CD14-positive monocyte (primary cell): ENCODE data around the gene TMEM191C. TPM values are rescaled to one million over a fixed set of nuclear protein-coding genes. Genes with fewer than 3 reads are reported as not detected.

Source experiments
- DNase-seq, 3 donors: peaks; one replicate each; pipeline ENCODE4 v3.0.0-alpha.2; 2011 to 2022
- H2AFZ ChIP-seq: 2 replicates; pipeline ENCODE4 v1.6.0; 2012; ENCODE audit warnings: mild to moderate bottlenecking, low read depth, low read length, inconsistent platforms; ENCODE audit not compliant: insufficient read depth, poor library complexity, severe bottlenecking
- H3K27ac ChIP-seq, 2 donors: 1 replicate in 1 of 2; 2 replicates in 1 of 2; pipeline ENCODE4 v1.5.1; 2012 to 2013; ENCODE audit warnings: low read length in 2 of 2, control low read depth in 1 of 2, inconsistent platforms in 1 of 2, low read depth in 1 of 2, mild to moderate bottlenecking in 1 of 2
- H3K27me3 ChIP-seq, 2 donors: one replicate each; pipeline versions ENCODE4 v1.6.0 to v1.6.1; 2011 to 2013; ENCODE audit warnings: low read length in 2 of 2; ENCODE audit not compliant: control insufficient read depth in 2 of 2, insufficient read depth in 2 of 2
- H3K36me3 ChIP-seq, 2 donors: replicated peaks in 1 of 2; 1 replicate in 1 of 2; 2 replicates in 1 of 2; pipeline versions ENCODE4 v1.5.1 to v1.6.1; 2012 to 2013; ENCODE audit warnings: low read length in 2 of 2, control low read depth in 1 of 2, inconsistent platforms in 1 of 2, mild to moderate bottlenecking in 1 of 2; ENCODE audit not compliant: insufficient read depth in 2 of 2, control insufficient read depth in 1 of 2
- H3K4me1 ChIP-seq, 2 donors: 1 replicate in 1 of 2; 2 replicates in 1 of 2; pipeline versions ENCODE4 v1.5.1 to v1.6.1; 2012 to 2013; ENCODE audit warnings: low read length in 2 of 2, control low read depth in 1 of 2, inconsistent platforms in 1 of 2, mild to moderate bottlenecking in 1 of 2, moderate library complexity in 1 of 2; ENCODE audit not compliant: insufficient read depth in 2 of 2, control insufficient read depth in 1 of 2
- H3K4me2 ChIP-seq: replicated peaks from 2 replicates; pipeline ENCODE3; 2012; ENCODE audit warnings: low read length, moderate library complexity, mild to moderate bottlenecking; ENCODE audit not compliant: poor library complexity, severe bottlenecking; ENCODE audit errors: extremely low read depth
- H3K4me3 ChIP-seq, 3 experiments: fragments of 200-600 bp in 1 of 3; sonication (generic) in 1 of 3; replicated peaks in 1 of 3; 1 replicate in 2 of 3; 2 replicates in 1 of 3; pipeline ENCODE4 v1.5.1; 2011 to 2013; ENCODE audit warnings: low read length in 3 of 3, mild to moderate bottlenecking in 3 of 3, control low read depth in 2 of 3, low read depth in 2 of 3, inconsistent platforms in 1 of 3, moderate library complexity in 1 of 3
- H3K79me2 ChIP-seq: 2 replicates; pipeline ENCODE4 v1.6.0; 2012; ENCODE audit warnings: mild to moderate bottlenecking, control low read depth, inconsistent platforms, low read length, moderate library complexity; ENCODE audit not compliant: insufficient read depth
- H3K9ac ChIP-seq: 2 replicates; pipeline ENCODE4 v1.6.0; 2017; ENCODE audit warnings: low read length, mild to moderate bottlenecking; ENCODE audit not compliant: insufficient read depth, poor library complexity, severe bottlenecking
- H3K9me3 ChIP-seq, 2 donors: replicated peaks in 1 of 2; 1 replicate in 1 of 2; 2 replicates in 1 of 2; pipeline versions ENCODE4 v1.5.1 to v1.6.1; 2012 to 2013; ENCODE audit warnings: low read length in 2 of 2, control low read depth in 1 of 2; ENCODE audit not compliant: control insufficient read depth in 1 of 2, insufficient read depth in 1 of 2
- H4K20me1 ChIP-seq: 2 replicates; pipeline ENCODE4 v1.6.0; 2012; ENCODE audit warnings: mild to moderate bottlenecking, low read length, control low read depth, moderate library complexity; ENCODE audit not compliant: insufficient read depth
- H3K27ac Mint-ChIP-seq, 7 donors: one replicate each; pipeline ENCODE4 v1.8.0; 2020; ENCODE audit warnings: mild to moderate bottlenecking in 7 of 7, mixed read lengths in 7 of 7, moderate library complexity in 6 of 7, inconsistent platforms in 2 of 7
- H3K27me3 Mint-ChIP-seq, 3 donors: one replicate each; pipeline ENCODE4 v1.8.0; 2021 to 2022; ENCODE audit warnings: low read depth in 3 of 3, mild to moderate bottlenecking in 3 of 3, mixed read lengths in 3 of 3, moderate library complexity in 3 of 3, inconsistent platforms in 1 of 3
- H3K36me3 Mint-ChIP-seq, 2 donors: one replicate each; pipeline ENCODE4 v1.8.0; 2020; ENCODE audit warnings: mixed read lengths in 2 of 2, inconsistent platforms in 1 of 2, mild to moderate bottlenecking in 1 of 2
- H3K4me1 Mint-ChIP-seq: one replicate; pipeline ENCODE4 v1.8.0; 2020; ENCODE audit warnings: mild to moderate bottlenecking, mixed read lengths
- H3K4me3 Mint-ChIP-seq, 2 donors: one replicate each; pipeline ENCODE4 v1.8.0; 2020; ENCODE audit warnings: mild to moderate bottlenecking in 2 of 2, mixed read lengths in 2 of 2, moderate library complexity in 1 of 2
- H3K9me3 Mint-ChIP-seq, 7 donors: one replicate each; pipeline ENCODE4 v1.8.0; 2020 to 2022; ENCODE audit warnings: mixed read lengths in 7 of 7, mild to moderate bottlenecking in 6 of 7, moderate library complexity in 6 of 7, inconsistent platforms in 2 of 7
- CTCF ChIP-seq: fragments of 200-600 bp; IDR thresholded peaks from one replicate; pipeline ENCODE4 v1.8.0; 2022; ENCODE audit warnings: antibody characterized with exemption, mild to moderate bottlenecking
- WGBS: methylation state at CpG from one replicate; pipeline ENCODE4 v1.1.5; 2013; ENCODE audit warnings: missing lambda C conversion rate; ENCODE audit not compliant: insufficient coverage; 5-methylcytosine and 5-hydroxymethylcytosine counted together
- intact Hi-C, 2 donors: fragments of 100-400 bp; cut with micrococcal nuclease; formaldehyde crosslinking; loops; one replicate each; pipeline versions ENCODE4 v1.15.0 to v1.15.1; 2023
- polyA plus RNA-seq, 3 donors: library from polyadenylated mRNA; depleted of rRNA in 1 of 3; unstranded in 2 of 3; stranded (reverse) in 1 of 3; fragments of 300-500 nt in 2 of 3; fragments of >200 nt in 1 of 3; fragmentation: Illumina TruSeq in 2 of 3; gene quantifications; 1 replicate in 2 of 3; 2 replicates in 1 of 3; pipeline ENCODE4 v1.2.3, GENCODE V29; 2012 to 2021

Gene TMEM191C
- polyA plus RNA-seq, 3 donors, result 1.6 to 4.5 (median 4.0) TPM

- Histone ChIP-seq H3K4me2 (no peak overlapping the region), H3K79me2 (peaks cover 19% of the 10 kb centered on the region), H2AFZ (no peak overlapping the region), H3K27ac (no peak overlapping the region), H3K36me3 (peaks cover 28 to 46% of the 10 kb centered on the region in 2 donors), H3K4me3 (no peak overlapping the region), H3K27me3 (no peaks in the 10 kb centered on the region), H3K9me3 (no peaks in the 10 kb centered on the region), H3K9ac (no peak overlapping the region), H3K4me1 (peaks cover 8 to 10% of the 10 kb centered on the region in 2 donors), H4K20me1 (peaks cover 11% of the 10 kb centered on the region)
- H3K9me3 Mint-ChIP-seq, result no peaks in the 10 kb centered on the region
- no peaks in the 10 kb centered on the region for H3K27me3 Mint-ChIP-seq
- H3K4me3 Mint-ChIP-seq, result no peak overlapping the region
- peaks cover 25 to 48% of the 10 kb centered on the region in 2 donors for H3K36me3 Mint-ChIP-seq
- no peak for TF ChIP-seq CTCF
- H3K4me1 Mint-ChIP-seq, result peaks cover 5% of the 10 kb centered on the region
- intact Hi-C loops, result no loop called here
- no peak for DNase-seq
- 94% methylated on average over 9 of the region's 16 CpGs for WGBS
- H3K27ac Mint-ChIP-seq, result peak overlapping the region in 3 of 7 donors; percentile 6 to 54 (median 31)
Measured at GRCh38 chr22:21443735-21444421, 23.3 kb upstream of the TMEM191C start.

- peaks cover 5% of the 10 kb centered on the region for H3K4me1 Mint-ChIP-seq
- no peak overlapping the region for H3K4me2 ChIP-seq
- no peak overlapping the region for H3K4me3 Mint-ChIP-seq
- no peak overlapping the region for H3K27ac ChIP-seq
- peaks cover 19% of the 10 kb centered on the region for H3K79me2 ChIP-seq
- no peaks in the 10 kb centered on the region for H3K27me3 ChIP-seq
- 85% methylated on average over 30 of the region's 35 CpGs for WGBS
- intact Hi-C loops, result no loop called here
- no peaks in the 10 kb centered on the region for H3K27me3 Mint-ChIP-seq
- no peak for TF ChIP-seq CTCF
- peaks cover 25 to 50% of the 10 kb centered on the region in 2 donors for H3K36me3 Mint-ChIP-seq
- no peak overlapping the region for H3K4me3 ChIP-seq
- no peaks in the 10 kb centered on the region for H3K9me3 ChIP-seq
- H3K9ac ChIP-seq, result no peak overlapping the region
- no peak overlapping the region for H2AFZ ChIP-seq
- peak overlapping the region in 1 of 7 donors; percentile 20 for H3K27ac Mint-ChIP-seq
- peaks cover 28 to 51% of the 10 kb centered on the region in 2 donors for H3K36me3 ChIP-seq
- peaks cover 11% of the 10 kb centered on the region for H4K20me1 ChIP-seq
- no peak for DNase-seq
- H3K9me3 Mint-ChIP-seq, result no peaks in the 10 kb centered on the region
- peaks cover 8 to 10% of the 10 kb centered on the region in 2 donors for H3K4me1 ChIP-seq
Measured at GRCh38 chr22:21444701-21445436, 22.3 kb upstream of the TMEM191C start.
